ENCODE results near the gene KNDC1.

The KNDC1 gene

DNA sequence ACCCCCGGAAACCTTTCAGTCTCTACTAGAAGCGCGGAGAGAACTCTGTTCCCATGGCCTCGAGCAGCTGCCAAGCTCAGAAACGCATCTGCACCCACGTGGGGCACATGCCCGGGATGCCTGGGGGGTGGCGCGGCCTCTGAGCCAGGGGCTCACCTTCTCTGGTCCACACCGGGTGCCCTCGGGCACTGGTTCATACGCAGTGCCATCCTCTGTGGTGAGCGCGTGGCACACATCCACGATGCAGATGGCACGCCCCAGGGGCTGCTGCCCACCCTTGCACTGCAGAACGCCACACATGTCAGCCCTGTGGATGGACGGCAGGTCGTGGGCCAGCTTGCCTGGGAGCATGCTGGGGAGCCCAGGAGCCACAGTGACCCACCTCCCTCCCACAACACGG lies 110.2 kb downstream of the KNDC1 start:
- no peak for DNase-seq (ENCODE audit: extremely low read depth, insufficient read length)
- H3K36me3 ChIP-seq (ENCODE audit: control insufficient read depth, insufficient read depth, low read length) = peaks cover 35% of the 10 kb centered on the region
- no peak for TF ChIP-seq CTCF (IDR thresholded peaks at IDR 0.05; ENCODE audit: insufficient read depth, low read length, poor library complexity, severe bottlenecking)
- no peaks in the 10 kb centered on the region for H3K27me3 ChIP-seq (replicated peaks; ENCODE audit: control insufficient read depth, insufficient read depth, low read length)
- H3K4me3 ChIP-seq (replicated peaks; ENCODE audit: low read depth, low read length) = no peak overlapping the region

DNA sequence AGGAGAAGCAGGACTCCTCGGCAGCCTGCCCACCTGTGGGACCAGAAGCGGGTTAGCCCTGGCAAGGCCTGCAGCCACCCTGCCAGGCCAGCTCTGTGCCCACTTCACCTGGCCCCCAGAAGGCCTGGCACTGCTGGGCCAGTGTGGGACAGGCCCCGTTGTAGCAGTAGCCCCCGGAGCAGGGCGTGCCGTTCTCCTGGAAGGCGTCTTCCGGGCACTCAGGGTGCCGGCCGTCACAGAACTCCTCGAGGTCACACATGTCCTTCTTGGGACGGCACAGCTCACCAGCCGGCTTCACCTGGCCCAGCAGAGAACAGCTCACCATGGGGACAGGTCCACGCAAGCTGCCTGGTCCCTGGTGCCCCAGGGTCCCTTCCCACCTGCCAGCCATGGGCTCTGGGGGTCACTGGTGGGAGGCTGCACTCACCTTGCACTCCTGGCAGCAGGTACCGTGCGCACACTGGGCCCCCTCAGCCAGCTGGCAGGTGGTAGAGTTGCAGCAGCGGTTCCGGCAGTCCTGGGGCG lies 110.8 kb downstream of the KNDC1 start:
- TF ChIP-seq CTCF (IDR thresholded peaks at IDR 0.05; ENCODE audit: insufficient read depth, low read length, poor library complexity, severe bottlenecking) = no peak
- Histone ChIP-seq H3K4me3 (replicated peaks; ENCODE audit: low read depth, low read length) (no peak overlapping the region), H3K36me3 (ENCODE audit: control insufficient read depth, insufficient read depth, low read length) (peaks cover 35% of the 10 kb centered on the region), H3K27me3 (replicated peaks; ENCODE audit: control insufficient read depth, insufficient read depth, low read length) (no peaks in the 10 kb centered on the region)
- DNase-seq (ENCODE audit: extremely low read depth, insufficient read length) = no peak

DNA sequence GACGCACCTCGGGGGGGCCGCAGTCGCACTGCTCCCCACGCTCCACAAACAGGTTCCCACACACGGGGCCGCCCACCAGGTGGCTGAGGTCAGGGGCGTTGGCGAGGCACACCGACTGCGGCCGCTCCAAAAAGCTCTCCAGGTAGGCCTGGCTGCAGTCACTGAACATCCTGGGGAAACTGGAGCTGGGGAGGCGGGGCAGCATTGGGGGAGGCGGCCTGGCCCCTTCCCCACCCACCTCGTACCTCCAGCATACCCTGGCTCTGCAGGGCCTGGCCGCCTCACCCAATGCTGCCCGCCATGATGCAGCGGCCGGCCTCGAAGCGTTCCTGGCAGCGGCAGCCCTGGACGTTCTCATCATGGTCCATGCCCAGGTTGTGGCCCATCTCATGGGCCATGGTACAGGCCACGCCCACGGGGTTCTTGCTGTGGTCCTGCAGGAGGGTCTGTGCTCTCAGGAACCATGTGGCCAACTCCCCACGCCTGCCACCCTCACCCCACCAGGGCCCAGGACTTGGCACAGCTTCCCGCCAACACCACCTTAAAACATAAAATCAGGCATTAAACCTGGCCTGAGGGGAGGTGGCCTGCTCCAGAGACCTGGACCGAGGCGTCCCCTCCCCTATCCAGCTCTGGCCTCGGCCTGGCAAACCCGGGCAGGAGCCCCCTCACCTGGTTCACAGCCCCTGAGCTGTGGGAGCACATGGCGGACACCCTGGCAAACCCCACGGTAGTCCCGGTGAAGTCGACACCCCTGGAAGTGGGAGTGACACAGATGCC lies 111.7 kb downstream of the KNDC1 start:
- Histone ChIP-seq H3K4me3 (replicated peaks; ENCODE audit: low read depth, low read length) (no peak overlapping the region), H3K36me3 (ENCODE audit: control insufficient read depth, insufficient read depth, low read length) (peaks cover 33% of the 10 kb centered on the region), H3K27me3 (replicated peaks; ENCODE audit: control insufficient read depth, insufficient read depth, low read length) (no peaks in the 10 kb centered on the region)
- DNase-seq (ENCODE audit: extremely low read depth, insufficient read length) = no peak
- no peak for TF ChIP-seq CTCF (IDR thresholded peaks at IDR 0.05; ENCODE audit: insufficient read depth, low read length, poor library complexity, severe bottlenecking)

DNA sequence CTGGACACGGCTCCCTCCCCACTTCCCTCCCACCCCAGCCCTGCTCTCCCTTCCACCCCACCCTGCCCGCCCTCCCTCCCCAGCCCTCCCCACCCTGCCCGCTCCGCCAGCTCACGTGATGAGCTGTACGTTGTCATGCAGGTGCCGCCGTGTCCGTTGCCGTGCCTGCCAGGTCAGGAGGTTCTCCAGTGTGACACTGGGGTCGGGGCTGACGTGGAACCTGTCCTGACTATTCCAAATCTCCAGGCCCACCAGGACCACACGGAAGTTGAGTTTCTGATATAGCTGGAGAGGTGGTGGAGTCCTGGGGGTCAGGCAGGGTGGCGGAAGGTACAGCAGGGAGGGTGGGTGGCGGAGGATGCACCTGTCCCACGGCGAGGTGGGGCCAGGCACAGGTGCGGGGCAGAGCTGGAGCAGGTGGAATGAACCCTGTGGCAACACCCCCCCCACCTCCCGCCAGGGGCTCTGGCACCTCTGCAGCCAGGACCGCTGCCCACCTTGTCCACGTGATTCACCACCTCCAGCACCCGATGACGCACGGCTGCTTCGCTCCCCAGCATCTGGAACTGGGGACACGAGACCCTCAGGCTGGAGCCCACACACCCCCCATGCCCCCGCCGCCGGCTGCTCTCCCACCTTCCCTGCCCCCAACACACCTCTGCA lies 112.4 kb downstream of the KNDC1 start:
- TF ChIP-seq CTCF (IDR thresholded peaks at IDR 0.05; ENCODE audit: insufficient read depth, low read length, poor library complexity, severe bottlenecking) = no peak
- Histone ChIP-seq H3K4me3 (replicated peaks; ENCODE audit: low read depth, low read length) (no peak overlapping the region), H3K36me3 (ENCODE audit: control insufficient read depth, insufficient read depth, low read length) (peaks cover 31% of the 10 kb centered on the region), H3K27me3 (replicated peaks; ENCODE audit: control insufficient read depth, insufficient read depth, low read length) (no peaks in the 10 kb centered on the region)
- no peak for DNase-seq (ENCODE audit: extremely low read depth, insufficient read length)

- DNase-seq (ENCODE audit: extremely low read depth, insufficient read length) = no peak
- Histone ChIP-seq H3K4me3 (replicated peaks; ENCODE audit: low read depth, low read length) (no peak overlapping the region), H3K27me3 (replicated peaks; ENCODE audit: control insufficient read depth, insufficient read depth, low read length) (no peaks in the 10 kb centered on the region), H3K36me3 (ENCODE audit: control insufficient read depth, insufficient read depth, low read length) (peaks cover 30% of the 10 kb centered on the region)
- no peak for TF ChIP-seq CTCF (IDR thresholded peaks at IDR 0.05; ENCODE audit: insufficient read depth, low read length, poor library complexity, severe bottlenecking)
Observed at GRCh38 chr10:133272964-133273420, 113.0 kb downstream of the KNDC1 start.
